Cerebellar nuclear complex (tissue), 1 donor: ENCODE data around the gene ETV2.
"Not testable (repeated sequence)": the region's sequence is repeated elsewhere in the genome, so short reads cannot be mapped to it uniquely, and the experiment has no call there.

Experiments used
- DNase-seq, 2 experiments: peaks; one replicate each; lab custom pipeline; 2025; lab: John Stamatoyannopoulos, UW

Gene ETV2, protein sequence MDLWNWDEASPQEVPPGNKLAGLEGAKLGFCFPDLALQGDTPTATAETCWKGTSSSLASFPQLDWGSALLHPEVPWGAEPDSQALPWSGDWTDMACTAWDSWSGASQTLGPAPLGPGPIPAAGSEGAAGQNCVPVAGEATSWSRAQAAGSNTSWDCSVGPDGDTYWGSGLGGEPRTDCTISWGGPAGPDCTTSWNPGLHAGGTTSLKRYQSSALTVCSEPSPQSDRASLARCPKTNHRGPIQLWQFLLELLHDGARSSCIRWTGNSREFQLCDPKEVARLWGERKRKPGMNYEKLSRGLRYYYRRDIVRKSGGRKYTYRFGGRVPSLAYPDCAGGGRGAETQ

DNA sequence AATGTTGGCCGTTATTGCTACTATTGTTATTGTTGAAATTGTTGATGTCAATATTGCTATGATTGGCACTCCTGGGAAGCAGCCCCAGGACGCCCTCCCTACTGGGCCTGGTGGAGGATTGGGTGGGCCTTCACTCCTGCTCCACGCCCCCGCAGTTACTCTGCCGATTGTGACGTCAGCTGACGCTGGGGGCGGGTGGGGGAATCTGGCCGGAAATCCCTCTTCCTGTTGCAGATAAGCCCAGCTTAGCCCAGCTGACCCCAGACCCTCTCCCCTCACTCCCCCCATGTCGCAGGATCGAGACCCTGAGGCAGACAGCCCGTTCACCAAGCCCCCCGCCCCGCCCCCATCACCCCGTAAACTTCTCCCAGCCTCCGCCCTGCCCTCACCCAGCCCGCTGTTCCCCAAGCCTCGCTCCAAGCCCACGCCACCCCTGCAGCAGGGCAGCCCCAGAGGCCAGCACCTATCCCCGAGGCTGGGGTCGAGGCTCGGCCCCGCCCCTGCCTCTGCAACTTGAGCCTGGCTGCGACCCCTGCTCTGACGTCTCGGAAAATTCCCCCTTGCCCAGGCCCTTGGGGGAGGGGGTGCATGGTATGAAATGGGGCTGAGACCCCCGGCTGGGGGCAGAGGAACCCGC, at the start of gene ETV2:
Gene ETV2, plus strand, starts transcription at position 231 of the 637 bp plus-strand sequence. CDS start 716 bp downstream, outside the sequence.
- DNase-seq = no peak

GRCh38 chr19:35592226-35592625, 49.3 kb upstream of the ETV2 start:
- no peak for DNase-seq

DNA sequence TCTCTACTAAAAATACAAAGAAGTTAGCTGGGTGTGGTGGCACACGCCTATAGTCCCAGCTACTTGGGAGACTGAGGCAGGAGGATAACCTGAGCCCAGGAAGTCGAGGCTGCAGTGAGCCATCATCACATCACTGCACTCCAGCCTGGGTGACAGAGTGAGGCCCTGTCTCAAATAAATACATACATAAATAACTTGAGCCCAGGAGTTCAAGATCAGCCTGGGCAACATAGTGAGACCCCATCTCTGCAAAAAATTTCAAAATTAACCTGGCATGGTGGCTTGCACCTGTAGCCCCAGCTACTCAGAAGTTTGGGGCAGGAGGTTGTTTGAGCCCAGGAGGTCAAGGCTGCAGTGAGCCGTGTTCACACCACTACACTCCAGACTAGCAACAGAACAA, 46.5 kb upstream of the ETV2 start:
- DNase-seq = not testable (repeated sequence)

DNA sequence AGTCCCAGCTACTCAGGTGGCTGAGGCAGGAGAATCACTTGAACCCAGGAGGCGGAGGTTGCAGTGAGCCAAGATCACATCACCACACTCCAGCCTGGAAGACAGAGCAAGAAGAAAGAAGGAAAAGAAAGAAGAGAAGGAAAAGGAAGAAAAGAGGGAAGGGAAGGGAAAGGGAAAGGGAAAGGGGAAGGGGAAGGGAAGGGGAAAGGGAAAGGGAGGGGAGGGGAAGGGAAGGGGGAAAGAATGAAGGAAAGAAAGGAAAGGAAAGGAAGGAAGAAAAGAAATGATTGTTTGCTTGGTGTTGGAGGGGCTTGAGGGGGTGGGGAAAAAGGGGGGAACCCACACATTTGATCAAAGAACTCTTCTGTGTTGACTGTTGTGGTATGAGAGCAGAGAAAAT, 45.6 kb upstream of the ETV2 start:
- DNase-seq = no peak

GRCh38 chr19:35596366-35596999, 45.1 kb upstream of the ETV2 start:
- no peak for DNase-seq

GRCh38 chr19:35601971-35602370, 39.6 kb upstream of the ETV2 start:
- no peak for DNase-seq

DNA sequence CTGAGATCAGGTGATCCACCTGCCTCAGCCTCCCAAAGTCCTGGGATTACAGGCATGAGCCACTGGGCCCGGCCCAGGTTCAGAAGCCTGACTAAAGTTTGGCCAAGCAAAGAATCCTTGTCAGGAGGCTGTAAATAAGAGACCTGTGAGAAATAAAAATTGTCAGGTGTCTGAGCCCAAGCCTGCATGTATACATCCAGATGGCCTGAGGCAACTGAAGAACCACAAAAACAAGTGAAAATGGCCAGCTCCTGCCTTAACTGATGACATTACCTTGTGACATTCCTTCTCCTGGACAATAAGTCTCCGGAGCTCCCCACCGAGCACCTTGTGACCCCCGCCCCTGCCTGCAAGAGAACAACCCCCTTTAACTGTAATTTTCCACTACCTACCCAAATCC, 37.1 kb upstream of the ETV2 start:
- DNase-seq = not testable (repeated sequence)

DNA sequence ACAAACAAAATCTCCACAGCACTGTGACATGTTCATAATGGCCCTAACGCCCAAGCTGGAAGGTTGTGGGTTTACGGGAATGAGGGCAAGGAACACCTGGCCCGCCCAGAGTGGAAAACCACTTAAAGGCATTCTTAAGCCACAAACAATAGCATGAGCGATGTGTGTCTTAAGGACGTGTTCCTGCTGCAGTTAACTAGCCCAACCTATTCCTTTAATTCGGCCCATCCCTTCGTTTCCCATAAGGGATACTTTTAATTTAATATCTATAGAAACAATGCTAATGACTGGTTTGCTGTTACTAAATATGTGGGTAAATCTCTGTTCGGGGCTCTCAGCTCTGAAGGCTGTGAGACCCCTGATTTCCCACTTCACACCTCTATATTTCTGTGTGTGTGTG, 34.4 kb upstream of the ETV2 start:
- not testable (repeated sequence) for DNase-seq

DNA sequence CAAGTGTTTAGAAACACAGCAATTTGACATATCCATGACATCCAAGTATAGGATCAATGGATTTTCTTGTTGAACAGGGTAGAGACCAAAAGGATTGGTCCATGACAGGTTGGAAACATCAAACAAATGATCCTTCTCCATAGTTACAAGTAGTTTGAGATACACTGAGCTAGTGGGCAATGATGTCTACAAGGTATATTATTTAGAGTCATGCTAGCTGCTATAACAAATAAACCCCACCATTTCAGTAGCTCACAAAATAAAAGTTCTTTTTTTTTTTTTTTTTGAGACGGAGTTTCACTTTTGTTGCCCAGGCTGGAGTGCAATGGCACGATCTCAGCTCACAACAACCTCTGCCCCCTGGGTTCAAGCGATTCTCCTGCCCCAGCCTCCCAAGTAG, 33.9 kb upstream of the ETV2 start:
- no peak for DNase-seq

GRCh38 chr19:35608251-35608650, 33.3 kb upstream of the ETV2 start:
- no peak for DNase-seq

- no peak for DNase-seq
Measured at GRCh38 chr19:35609851-35610353, 31.6 kb upstream of the ETV2 start.

DNA sequence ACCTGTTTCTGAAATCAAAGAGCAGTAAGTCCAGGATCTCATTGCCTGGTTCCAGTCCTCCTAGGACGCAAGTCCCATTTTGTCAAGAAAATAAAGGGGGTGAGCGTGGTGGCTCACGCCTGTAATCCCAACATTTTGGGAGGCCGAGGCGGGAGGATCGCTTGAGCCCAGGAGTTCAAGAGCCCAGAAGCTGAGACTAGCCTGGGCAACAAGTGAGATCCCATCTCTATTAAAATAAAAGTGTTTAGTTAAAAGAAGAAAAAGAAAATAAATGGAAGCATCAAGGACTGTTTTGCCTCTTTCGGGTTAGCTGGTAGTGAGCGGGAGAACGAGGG, 29.4 kb upstream of the ETV2 start:
- DNase-seq = no peak

DNA sequence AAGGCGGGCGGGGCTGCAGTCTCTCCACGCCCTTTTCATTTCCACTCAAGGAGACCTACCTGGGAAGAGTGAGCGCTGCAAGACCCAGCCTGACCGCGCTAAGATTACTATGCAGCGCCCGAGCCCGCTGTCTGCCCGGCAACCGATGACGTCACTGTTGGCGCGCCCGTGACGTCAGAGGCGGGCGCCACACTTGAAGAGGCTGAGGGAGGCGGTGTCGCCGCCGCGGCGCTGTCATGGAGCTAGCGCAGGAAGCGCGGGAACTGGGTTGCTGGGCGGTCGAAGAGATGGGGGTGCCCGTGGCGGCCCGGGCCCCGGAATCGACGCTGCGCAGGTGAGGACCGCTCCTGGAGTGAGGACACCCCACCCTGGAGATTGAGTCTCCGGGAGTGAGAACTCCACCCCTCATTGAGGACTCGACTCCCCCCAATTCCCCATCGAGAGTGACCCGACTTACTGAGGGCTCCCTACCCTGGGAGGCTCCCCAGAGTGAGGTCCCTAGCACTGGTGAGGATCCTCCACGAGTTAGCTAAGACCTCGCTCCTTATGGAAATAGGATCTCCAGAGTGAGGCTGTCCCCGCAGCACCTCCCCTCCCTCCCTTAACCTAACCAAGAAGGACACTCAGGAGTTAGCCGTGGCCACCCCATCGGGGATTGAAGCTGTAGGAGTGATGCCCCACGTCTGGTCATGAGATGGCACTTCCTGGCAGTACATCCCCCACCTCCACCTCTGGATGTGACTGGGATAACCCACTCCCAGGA, 28.8 kb upstream of the ETV2 start, which contains the start of gene HAUS5:
Gene HAUS5, plus strand, starts transcription at position 177 of the 763 bp plus-strand sequence. Its CDS starts 60 bp downstream, at position 237.
- DNase-seq = peak; percentile 21 to 44

- DNase-seq = no peak
Measured at GRCh38 chr19:35613574-35613973, 28.0 kb upstream of the ETV2 start.

GRCh38 chr19:35615036-35615435, 26.5 kb upstream of the ETV2 start:
- no peak for DNase-seq

GRCh38 chr19:35618857-35619256, 22.7 kb upstream of the ETV2 start:
- no peak for DNase-seq

GRCh38 chr19:35619290-35619923, 22.1 kb upstream of the ETV2 start:
- DNase-seq = no peak

GRCh38 chr19:35620001-35620400, 21.5 kb upstream of the ETV2 start:
- no peak for DNase-seq

DNA sequence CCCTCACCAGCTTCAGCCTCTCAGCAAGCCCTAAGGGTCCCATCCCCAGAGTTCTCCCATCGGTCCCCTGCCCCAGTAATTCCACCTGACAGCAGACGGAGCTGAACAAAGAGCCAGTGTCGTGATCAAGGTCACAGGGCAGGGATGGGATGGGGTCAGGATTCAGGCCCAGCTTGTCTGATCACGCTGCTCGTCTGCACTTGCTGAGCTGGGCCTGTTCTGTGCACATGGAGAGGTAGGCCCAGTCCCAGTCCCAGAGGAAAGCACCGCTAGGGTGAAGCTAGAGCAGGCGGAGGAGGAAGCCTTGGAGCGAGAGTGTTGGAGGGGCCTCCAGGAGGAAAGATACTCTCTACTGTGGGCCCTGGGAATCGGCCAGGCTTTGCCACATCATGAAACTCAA, 19.8 kb upstream of the ETV2 start:
- DNase-seq = no peak

- no peak for DNase-seq
Measured at GRCh38 chr19:35622750-35623149, 18.8 kb upstream of the ETV2 start.

- no peak for DNase-seq
Measured at GRCh38 chr19:35623327-35624010, 18.1 kb upstream of the ETV2 start.
